HCT116 (cell line): ENCODE measurements around the gene NFE2L3. TPM values are rescaled to one million over a fixed set of nuclear protein-coding genes. Genes with fewer than 3 reads are reported as not detected.
A peak's percentile ranks its signal among the peaks of the same experiment; 100 is the strongest.

Source experiments
- ATAC-seq: fragments of 200-7000 bp; cut with Tn5 transposase; 2 replicates; pipeline ENCODE4 v1.9.1; 2020; ENCODE audit warnings: mild to moderate bottlenecking, moderate library complexity
- BruUV-seq: library from RNA; stranded (reverse); fragments of 400-500 nt; replicated peaks from 2 replicates; lab custom pipeline; 2021; lab: Mats Ljungman, UMichigan
- CTCF ChIA-PET: fragments of 300-600 bp; sonication (Branson Sonifier 250); formaldehyde crosslinking; loops from one replicate; lab custom pipeline; 2021; ENCODE audit warnings: antibody characterized with exemption; lab: Charles Lee
- POLR2A ChIA-PET: fragments of 300-600, 350-600 bp; sonication (Branson Sonifier 250); formaldehyde crosslinking; loops from one replicate; lab custom pipeline; 2021; ENCODE audit warnings: antibody characterized with exemption; lab: Charles Lee
- RAD21 ChIA-PET, 2 experiments: fragments of 300-600 bp; sonication (Branson Sonifier 250); formaldehyde crosslinking; loops; one replicate each; lab custom pipeline; 2023; ENCODE audit warnings: low total read pairs in 2 of 2; ENCODE audit not compliant: uncharacterized antibody in 2 of 2, unreplicated experiment in 2 of 2, low non-redundant PET in 1 of 2; lab: Charles Lee
- DNase-seq: peaks from one replicate; pipeline ENCODE4 v3.0.0-alpha.2; 2010; ENCODE audit warnings: low read depth, low spot score
- H2AFZ ChIP-seq: fragments of 200-600 bp; shearing (Covaris generic), sonication (generic); 2 replicates; pipeline ENCODE4 v1.6.1; 2017; ENCODE audit warnings: low read depth, mixed run types, mixed read lengths, antibody characterized with exemption, low read length; ENCODE audit not compliant: poor library complexity, severe bottlenecking
- H3K27ac ChIP-seq: 2 replicates; pipeline ENCODE4 v1.5.1; 2012; ENCODE audit warnings: low read depth, low read length
- H3K27me3 ChIP-seq: fragments of 200-600 bp; sonication (generic); 2 replicates; pipeline ENCODE4 v1.6.1; 2016; ENCODE audit warnings: mixed run types, low read length, mixed read lengths; ENCODE audit not compliant: insufficient read depth
- H3K36me3 ChIP-seq, 2 experiments: fragments of 200-500 bp in 1 of 2; fragments of 200-600 bp in 1 of 2; sonication (Bioruptor generic) in 1 of 2; sonication (generic) in 1 of 2; 2 replicates each; pipeline versions ENCODE4 v1.5.1 to v1.6.1; 2014 to 2016; ENCODE audit warnings: low read length in 2 of 2, inconsistent platforms in 1 of 2, mixed read lengths in 1 of 2, mixed run types in 1 of 2; ENCODE audit not compliant: insufficient read depth in 2 of 2, control insufficient read depth in 1 of 2
- H3K4me1 ChIP-seq, 2 experiments: fragments of 200-600 bp in 1 of 2; sonication (generic) in 1 of 2; 2 replicates each; pipeline versions ENCODE4 v1.5.1 to v1.6.1; 2012 to 2017; ENCODE audit warnings: low read length in 2 of 2, inconsistent platforms in 1 of 2, mild to moderate bottlenecking in 1 of 2, mixed read lengths in 1 of 2, mixed run types in 1 of 2, moderate library complexity in 1 of 2; ENCODE audit not compliant: insufficient read depth in 2 of 2, control insufficient read depth in 1 of 2
- H3K4me2 ChIP-seq: fragments of 200-600 bp; sonication (generic); 2 replicates; pipeline ENCODE4 v1.6.1; 2017; ENCODE audit warnings: mixed run types, low read length, mixed read lengths
- H3K4me3 ChIP-seq, 2 experiments: fragments of 200-600 bp in 1 of 2; sonication (generic) in 1 of 2; replicated peaks in 1 of 2; 2 replicates each; pipeline ENCODE4 v1.5.1; 2011 to 2016; ENCODE audit warnings: low read length in 2 of 2, control low read depth in 1 of 2, low read depth in 1 of 2, mild to moderate bottlenecking in 1 of 2, mixed read lengths in 1 of 2, mixed run types in 1 of 2
- H3K79me2 ChIP-seq: fragments of 200-600 bp; sonication (generic); 2 replicates; pipeline ENCODE4 v1.6.1; 2017; ENCODE audit warnings: mild to moderate bottlenecking, mixed run types, low read length, moderate library complexity, mixed read lengths; ENCODE audit not compliant: insufficient read depth
- H3K9ac ChIP-seq: fragments of 200-600 bp; sonication (generic); 2 replicates; pipeline ENCODE4 v1.6.1; 2016; ENCODE audit warnings: low read length, mixed read lengths
- H3K9me2 ChIP-seq: fragments of 200-600 bp; sonication (generic), shearing (Covaris generic); 2 replicates; pipeline ENCODE4 v1.6.1; 2017; ENCODE audit warnings: mixed run types, mild to moderate bottlenecking, moderate library complexity; ENCODE audit not compliant: insufficient read depth
- H3K9me3 ChIP-seq, 2 experiments: fragments of 200-500 bp in 1 of 2; fragments of 200-600 bp in 1 of 2; sonication (Bioruptor generic) in 1 of 2; sonication (generic) in 1 of 2; 2 replicates each; pipeline ENCODE4 v1.6.1; 2014 to 2017; ENCODE audit warnings: low read length in 2 of 2, mixed read lengths in 2 of 2, inconsistent platforms in 1 of 2, low read depth in 1 of 2, mild to moderate bottlenecking in 1 of 2, mixed run types in 1 of 2, moderate library complexity in 1 of 2; ENCODE audit not compliant: control insufficient read depth in 1 of 2, insufficient read depth in 1 of 2
- H4K20me1 ChIP-seq: fragments of 200-600 bp; sonication (generic), shearing (Covaris generic); 2 replicates; pipeline ENCODE4 v1.6.1; 2017; ENCODE audit warnings: mixed run types, mild to moderate bottlenecking, moderate library complexity; ENCODE audit not compliant: insufficient read depth
- CBX3 ChIP-seq: IDR thresholded peaks from 2 replicates; pipeline ENCODE4 v1.6.1; 2012; ENCODE audit warnings: low read depth
- CTCF ChIP-seq, 3 experiments: fragments of 200-600 bp in 1 of 3; sonication (generic) in 1 of 3; IDR thresholded peaks in 2 of 3; conservative IDR thresholded peaks in 1 of 3; 2 replicates each; pipeline ENCODE4 v1.5.1; 2012 to 2017; ENCODE audit warnings: low read depth in 2 of 3, low read length in 2 of 3, antibody characterized with exemption in 1 of 3, borderline replicate concordance in 1 of 3, control low read depth in 1 of 3, mild to moderate bottlenecking in 1 of 3, mixed read lengths in 1 of 3, mixed run types in 1 of 3, moderate library complexity in 1 of 3; ENCODE audit not compliant: insufficient read depth in 1 of 3
- EGR1 ChIP-seq: IDR thresholded peaks from 2 replicates; pipeline ENCODE4 v1.6.1; 2012; ENCODE audit warnings: low read depth
- ELF1 ChIP-seq: IDR thresholded peaks from 2 replicates; pipeline ENCODE4 v1.6.1; 2012; ENCODE audit warnings: low read depth, borderline replicate concordance
- JUND ChIP-seq: IDR thresholded peaks from 2 replicates; pipeline ENCODE4 v1.6.1; 2012
- POLR2A ChIP-seq: IDR thresholded peaks from 2 replicates; pipeline ENCODE4 v1.7.0; 2011; ENCODE audit warnings: borderline replicate concordance; ENCODE audit not compliant: insufficient read depth, insufficient read length; ENCODE audit errors: extremely low read depth
- POLR2AphosphoS5 ChIP-seq: IDR thresholded peaks from 2 replicates; pipeline ENCODE4 v1.6.1; 2011; ENCODE audit warnings: mild to moderate bottlenecking, low read depth, low read length, moderate library complexity
- SRF ChIP-seq: IDR thresholded peaks from 2 replicates; pipeline ENCODE4 v1.6.1; 2012; ENCODE audit warnings: low read depth
- TCF7L2 ChIP-seq: IDR thresholded peaks from 2 replicates; pipeline ENCODE4 v1.7.0; 2011; ENCODE audit warnings: borderline replicate concordance, inconsistent platforms; ENCODE audit not compliant: insufficient read depth, insufficient read length; ENCODE audit errors: extremely low read depth
- YY1 ChIP-seq: IDR thresholded peaks from 2 replicates; pipeline ENCODE4 v1.6.1; 2011; ENCODE audit warnings: low read length, low read depth, moderate library complexity, mild to moderate bottlenecking; ENCODE audit not compliant: insufficient replicate concordance; ENCODE audit errors: extremely low read depth
- ZFX ChIP-seq: fragments of 450-650 bp; IDR thresholded peaks from 2 replicates; pipeline ENCODE4 v1.6.1; 2017
- ZNF274 ChIP-seq: fragments of 200-500 bp; sonication (Bioruptor generic); IDR thresholded peaks from 2 replicates; pipeline ENCODE4 v1.6.1; 2014; ENCODE audit warnings: mild to moderate bottlenecking, low read depth, low read length, inconsistent platforms
- intact Hi-C: fragments of 100-400 bp; cut with micrococcal nuclease; formaldehyde crosslinking; loops from 2 replicates; pipeline ENCODE4 v1.10.0; 2022
- total RNA-seq: library from RNA; stranded (reverse); gene quantifications from one replicate; pipeline ENCODE4 v1.2.1, GENCODE V29; 2021; ENCODE audit not compliant: unreplicated experiment
- TF ChIP-seq, protein P1 (sequence below): IDR thresholded peaks from 2 replicates; pipeline ENCODE4 v1.6.1; 2012; ENCODE audit warnings: low read depth
- TF ChIP-seq, protein P2 (sequence below): IDR thresholded peaks from 2 replicates; pipeline ENCODE4 v1.6.1; 2011; ENCODE audit warnings: mild to moderate bottlenecking, low read length, moderate library complexity; ENCODE audit not compliant: insufficient replicate concordance; ENCODE audit errors: extremely low read depth

Gene NFE2L3
- total RNA-seq, 1 experiment from 2014 or later, result 27.0 TPM

DNA sequence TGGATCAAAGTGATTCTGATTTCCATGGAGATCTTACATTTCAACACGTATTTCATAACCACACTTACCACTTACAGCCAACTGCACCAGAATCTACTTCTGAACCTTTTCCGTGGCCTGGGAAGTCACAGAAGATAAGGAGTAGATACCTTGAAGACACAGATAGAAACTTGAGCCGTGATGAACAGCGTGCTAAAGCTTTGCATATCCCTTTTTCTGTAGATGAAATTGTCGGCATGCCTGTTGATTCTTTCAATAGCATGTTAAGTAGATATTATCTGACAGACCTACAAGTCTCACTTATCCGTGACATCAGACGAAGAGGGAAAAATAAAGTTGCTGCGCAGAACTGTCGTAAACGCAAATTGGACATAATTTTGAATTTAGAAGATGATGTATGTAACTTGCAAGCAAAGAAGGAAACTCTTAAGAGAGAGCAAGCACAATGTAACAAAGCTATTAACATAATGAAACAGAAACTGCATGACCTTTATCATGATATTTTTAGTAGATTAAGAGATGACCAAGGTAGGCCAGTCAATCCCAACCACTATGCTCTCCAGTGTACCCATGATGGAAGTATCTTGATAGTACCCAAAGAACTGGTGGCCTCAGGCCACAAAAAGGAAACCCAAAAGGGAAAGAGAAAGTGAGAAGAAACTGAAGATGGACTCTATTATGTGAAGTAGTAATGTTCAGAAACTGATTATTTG lies 33.3 kb downstream of the NFE2L3 start:
- POLR2A ChIA-PET, result no interaction called here
- CTCF ChIA-PET, result no interaction called here
- no peak for ATAC-seq

More for the DNA sequence above, 33.3 kb downstream of the NFE2L3 start:
- Histone ChIP-seq H3K27ac (no peak overlapping the region), H3K27me3 (no peaks in the 10 kb centered on the region), H3K9me2 (no peaks in the 10 kb centered on the region), H3K9me3 (no peaks in the 10 kb centered on the region), H3K4me3 (no peak overlapping the region), H2AFZ (no peak overlapping the region), H3K79me2 (peaks cover 12% of the 10 kb centered on the region), H3K4me1 (no peaks in the 10 kb centered on the region), H4K20me1 (peaks cover 44% of the 10 kb centered on the region; the same call in 1 of the 2 replicates), H3K4me2 (no peak overlapping the region), H3K9ac (no peak overlapping the region), H3K36me3 (peaks cover 12 to 16% of the 10 kb centered on the region in 2 experiments)
- BruUV-seq, result TSS peak; percentile 45
- RAD21 ChIA-PET, result no interaction called here
- intact Hi-C loops, result no loop called here
- TF ChIP-seq YY1 (no peak), SRF (no peak), ZNF274 (no peak), EGR1 (no peak), ZFX (no peak), JUND (no peak), ELF1 (no peak), CTCF (IDR thresholded peaks at IDR 0.05 in 2 of 3, conservative IDR thresholded peaks at IDR 0.05 in 1 of 3; ENCODE audit: borderline replicate concordance in 1 of 3, insufficient read depth in 1 of 3, low read depth in 2 of 3, low read length in 2 of 3) (no peak), POLR2AphosphoS5 (no peak), CBX3 (no peak), TCF7L2 (no peak), POLR2A (no peak)
- TF ChIP-seq, protein P1, sequence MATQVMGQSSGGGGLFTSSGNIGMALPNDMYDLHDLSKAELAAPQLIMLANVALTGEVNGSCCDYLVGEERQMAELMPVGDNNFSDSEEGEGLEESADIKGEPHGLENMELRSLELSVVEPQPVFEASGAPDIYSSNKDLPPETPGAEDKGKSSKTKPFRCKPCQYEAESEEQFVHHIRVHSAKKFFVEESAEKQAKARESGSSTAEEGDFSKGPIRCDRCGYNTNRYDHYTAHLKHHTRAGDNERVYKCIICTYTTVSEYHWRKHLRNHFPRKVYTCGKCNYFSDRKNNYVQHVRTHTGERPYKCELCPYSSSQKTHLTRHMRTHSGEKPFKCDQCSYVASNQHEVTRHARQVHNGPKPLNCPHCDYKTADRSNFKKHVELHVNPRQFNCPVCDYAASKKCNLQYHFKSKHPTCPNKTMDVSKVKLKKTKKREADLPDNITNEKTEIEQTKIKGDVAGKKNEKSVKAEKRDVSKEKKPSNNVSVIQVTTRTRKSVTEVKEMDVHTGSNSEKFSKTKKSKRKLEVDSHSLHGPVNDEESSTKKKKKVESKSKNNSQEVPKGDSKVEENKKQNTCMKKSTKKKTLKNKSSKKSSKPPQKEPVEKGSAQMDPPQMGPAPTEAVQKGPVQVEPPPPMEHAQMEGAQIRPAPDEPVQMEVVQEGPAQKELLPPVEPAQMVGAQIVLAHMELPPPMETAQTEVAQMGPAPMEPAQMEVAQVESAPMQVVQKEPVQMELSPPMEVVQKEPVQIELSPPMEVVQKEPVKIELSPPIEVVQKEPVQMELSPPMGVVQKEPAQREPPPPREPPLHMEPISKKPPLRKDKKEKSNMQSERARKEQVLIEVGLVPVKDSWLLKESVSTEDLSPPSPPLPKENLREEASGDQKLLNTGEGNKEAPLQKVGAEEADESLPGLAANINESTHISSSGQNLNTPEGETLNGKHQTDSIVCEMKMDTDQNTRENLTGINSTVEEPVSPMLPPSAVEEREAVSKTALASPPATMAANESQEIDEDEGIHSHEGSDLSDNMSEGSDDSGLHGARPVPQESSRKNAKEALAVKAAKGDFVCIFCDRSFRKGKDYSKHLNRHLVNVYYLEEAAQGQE, result no peak
- TF ChIP-seq, protein P2, sequence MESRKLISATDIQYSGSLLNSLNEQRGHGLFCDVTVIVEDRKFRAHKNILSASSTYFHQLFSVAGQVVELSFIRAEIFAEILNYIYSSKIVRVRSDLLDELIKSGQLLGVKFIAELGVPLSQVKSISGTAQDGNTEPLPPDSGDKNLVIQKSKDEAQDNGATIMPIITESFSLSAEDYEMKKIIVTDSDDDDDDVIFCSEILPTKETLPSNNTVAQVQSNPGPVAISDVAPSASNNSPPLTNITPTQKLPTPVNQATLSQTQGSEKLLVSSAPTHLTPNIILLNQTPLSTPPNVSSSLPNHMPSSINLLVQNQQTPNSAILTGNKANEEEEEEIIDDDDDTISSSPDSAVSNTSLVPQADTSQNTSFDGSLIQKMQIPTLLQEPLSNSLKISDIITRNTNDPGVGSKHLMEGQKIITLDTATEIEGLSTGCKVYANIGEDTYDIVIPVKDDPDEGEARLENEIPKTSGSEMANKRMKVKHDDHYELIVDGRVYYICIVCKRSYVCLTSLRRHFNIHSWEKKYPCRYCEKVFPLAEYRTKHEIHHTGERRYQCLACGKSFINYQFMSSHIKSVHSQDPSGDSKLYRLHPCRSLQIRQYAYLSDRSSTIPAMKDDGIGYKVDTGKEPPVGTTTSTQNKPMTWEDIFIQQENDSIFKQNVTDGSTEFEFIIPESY, result no peak
- DNase-seq, result no peak
